ENCODE results near the gene HHATL.

GRCh38 chr3:42651248-42652091 is 51.1 kb downstream of the HHATL start:
- TF ChIP-seq POLR2AphosphoS5 (IDR thresholded peaks at IDR 0.05; ENCODE audit: low read depth, low read length) (no peak), HDAC6 (IDR thresholded peaks at IDR 0.05; ENCODE audit: low read depth, low read length) (no peak), YY1 (IDR thresholded peaks at IDR 0.05; ENCODE audit: low read depth, low read length) (no peak)
